Uterus (tissue), 4 donors: Measurements from ENCODE around the gene RMND5B. TPM values are rescaled to one million over a fixed set of nuclear protein-coding genes. Genes with fewer than 3 reads are reported as not detected.

Experiments used
- DNase-seq, 2 donors: peaks; one replicate each; pipeline ENCODE4 v3.0.0-alpha.2; 2019 to 2020
- H3K27ac ChIP-seq, 2 donors: fragments of 200-600 bp; sonication (generic); 1 replicate in 1 of 2; 2 replicates in 1 of 2; pipeline ENCODE4 v1.5.1; 2016 to 2018
- H3K27me3 ChIP-seq, 2 donors: fragments of 200-600 bp; sonication (generic); one replicate each; pipeline ENCODE4 v1.5.1; 2018 to 2019; ENCODE audit warnings: control low read depth in 1 of 2
- H3K36me3 ChIP-seq, 2 donors: fragments of 200-600 bp; sonication (generic); one replicate each; pipeline ENCODE4 v1.5.1; 2019; ENCODE audit warnings: control low read depth in 1 of 2
- H3K4me1 ChIP-seq, 2 donors: fragments of 200-600 bp; sonication (generic); one replicate each; pipeline ENCODE4 v1.5.1; 2018 to 2019; ENCODE audit warnings: control low read depth in 1 of 2
- H3K4me3 ChIP-seq, 2 donors: fragments of 200-600 bp; sonication (generic); 1 replicate in 1 of 2; 2 replicates in 1 of 2; pipeline ENCODE4 v1.5.1; 2018 to 2019; ENCODE audit warnings: mild to moderate bottlenecking in 1 of 2
- H3K9me3 ChIP-seq, 2 donors: fragments of 200-600 bp; sonication (generic); one replicate each; pipeline ENCODE4 v1.5.1; 2019; ENCODE audit warnings: control low read depth in 1 of 2
- POLR2A ChIP-seq, 2 donors: fragments of 450-650 bp; IDR thresholded peaks; one replicate each; pipeline ENCODE4 v1.6.1; 2016; ENCODE audit warnings: antibody characterized with exemption in 2 of 2, mild to moderate bottlenecking in 1 of 2, moderate library complexity in 1 of 2
- intact Hi-C: fragments of 100-400 bp; cut with DNase I; formaldehyde crosslinking; loops from one replicate; pipeline ENCODE4 v1.15.1; 2023; ENCODE audit warnings: low total_unique reads
- total RNA-seq, 4 donors: library from RNA; depleted of rRNA in 3 of 4; stranded (reverse); fragments of >200 nt in 3 of 4; gene quantifications; one replicate each; pipeline versions ENCODE4 v1.1.0 to v1.2.4, GENCODE V29; 2014 to 2023
- TF ChIP-seq, protein P1 (sequence below), 4 experiments: fragments of 200-600 bp in 2 of 4; fragments of 450-650 bp in 2 of 4; sonication (generic) in 2 of 4; IDR thresholded peaks; one replicate each; pipeline ENCODE4 v1.5.1; 2016 to 2019; ENCODE audit warnings: antibody characterized with exemption in 4 of 4, mild to moderate bottlenecking in 2 of 4, moderate library complexity in 1 of 4
- donor health status: DM: yes; HTN: yes; CAD: no.

Gene RMND5B
- total RNA-seq, 4 donors from 2014 or later: 29.7 to 52.3 (median 39.9) TPM

DNA sequence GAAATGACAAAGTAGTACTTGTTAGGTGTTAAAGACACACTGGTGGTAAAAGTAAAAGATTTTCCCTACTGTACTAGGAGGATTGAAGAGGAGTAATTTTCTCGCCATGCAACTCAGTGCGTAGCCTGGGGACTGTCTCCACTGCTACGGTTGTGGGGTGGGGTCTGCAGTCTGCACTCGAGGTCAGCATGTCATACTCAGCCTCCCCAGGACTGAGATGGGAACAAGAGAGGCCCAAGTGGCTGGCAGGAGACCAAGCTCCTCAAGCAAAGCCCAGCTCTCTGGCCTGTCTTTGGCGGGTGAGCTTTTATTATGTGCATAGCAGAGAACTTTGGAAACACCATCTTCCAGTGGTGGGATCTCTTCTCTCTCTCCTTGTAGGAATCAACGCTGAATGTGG, 12.4 kb downstream of the RMND5B start:
- H3K27ac ChIP-seq: no peak overlapping the region
- intact Hi-C loops: no loop called here
- no peak overlapping the region for H3K4me3 ChIP-seq

DNA sequence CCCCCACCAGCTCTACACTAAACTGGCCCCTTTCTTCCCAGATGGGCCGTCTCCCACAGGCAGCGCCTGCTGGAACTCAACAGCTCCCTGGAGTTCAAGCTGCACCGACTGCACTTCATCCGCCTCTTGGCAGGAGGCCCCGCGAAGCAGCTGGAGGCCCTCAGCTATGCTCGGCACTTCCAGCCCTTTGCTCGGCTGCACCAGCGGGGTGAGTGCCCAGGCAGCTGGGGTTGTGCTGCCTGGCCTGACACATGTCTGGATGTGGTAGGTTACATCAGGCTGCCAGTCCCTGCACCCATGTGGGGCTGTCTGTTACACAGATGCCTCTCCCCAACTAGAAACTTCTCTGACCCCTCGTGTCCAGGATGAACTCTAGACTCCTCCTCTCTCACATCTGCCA, 13.1 kb downstream of the RMND5B start:
- Histone ChIP-seq H3K9me3 (no peaks in the 10 kb centered on the region), H3K4me3 (no peak overlapping the region), H3K36me3 (no peaks in the 10 kb centered on the region), H3K27me3 (no peaks in the 10 kb centered on the region), H3K4me1 (no peaks in the 10 kb centered on the region), H3K27ac (no peak overlapping the region)
- intact Hi-C loops: no loop called here
- TF ChIP-seq, protein P1, sequence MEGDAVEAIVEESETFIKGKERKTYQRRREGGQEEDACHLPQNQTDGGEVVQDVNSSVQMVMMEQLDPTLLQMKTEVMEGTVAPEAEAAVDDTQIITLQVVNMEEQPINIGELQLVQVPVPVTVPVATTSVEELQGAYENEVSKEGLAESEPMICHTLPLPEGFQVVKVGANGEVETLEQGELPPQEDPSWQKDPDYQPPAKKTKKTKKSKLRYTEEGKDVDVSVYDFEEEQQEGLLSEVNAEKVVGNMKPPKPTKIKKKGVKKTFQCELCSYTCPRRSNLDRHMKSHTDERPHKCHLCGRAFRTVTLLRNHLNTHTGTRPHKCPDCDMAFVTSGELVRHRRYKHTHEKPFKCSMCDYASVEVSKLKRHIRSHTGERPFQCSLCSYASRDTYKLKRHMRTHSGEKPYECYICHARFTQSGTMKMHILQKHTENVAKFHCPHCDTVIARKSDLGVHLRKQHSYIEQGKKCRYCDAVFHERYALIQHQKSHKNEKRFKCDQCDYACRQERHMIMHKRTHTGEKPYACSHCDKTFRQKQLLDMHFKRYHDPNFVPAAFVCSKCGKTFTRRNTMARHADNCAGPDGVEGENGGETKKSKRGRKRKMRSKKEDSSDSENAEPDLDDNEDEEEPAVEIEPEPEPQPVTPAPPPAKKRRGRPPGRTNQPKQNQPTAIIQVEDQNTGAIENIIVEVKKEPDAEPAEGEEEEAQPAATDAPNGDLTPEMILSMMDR (IDR thresholded peaks at IDR 0.05): no peak
- TF ChIP-seq POLR2A (IDR thresholded peaks at IDR 0.05): no peak
- DNase-seq: peak in 1 of 2 donors; percentile 49

More for the DNA sequence above, 12.4 kb downstream of the RMND5B start:
- Histone ChIP-seq H3K4me1 (no peaks in the 10 kb centered on the region), H3K9me3 (no peaks in the 10 kb centered on the region), H3K27me3 (no peaks in the 10 kb centered on the region), H3K36me3 (no peaks in the 10 kb centered on the region)
- TF ChIP-seq, protein P1 (IDR thresholded peaks at IDR 0.05): no peak
- TF ChIP-seq POLR2A (IDR thresholded peaks at IDR 0.05): no peak
- DNase-seq: no peak

DNA sequence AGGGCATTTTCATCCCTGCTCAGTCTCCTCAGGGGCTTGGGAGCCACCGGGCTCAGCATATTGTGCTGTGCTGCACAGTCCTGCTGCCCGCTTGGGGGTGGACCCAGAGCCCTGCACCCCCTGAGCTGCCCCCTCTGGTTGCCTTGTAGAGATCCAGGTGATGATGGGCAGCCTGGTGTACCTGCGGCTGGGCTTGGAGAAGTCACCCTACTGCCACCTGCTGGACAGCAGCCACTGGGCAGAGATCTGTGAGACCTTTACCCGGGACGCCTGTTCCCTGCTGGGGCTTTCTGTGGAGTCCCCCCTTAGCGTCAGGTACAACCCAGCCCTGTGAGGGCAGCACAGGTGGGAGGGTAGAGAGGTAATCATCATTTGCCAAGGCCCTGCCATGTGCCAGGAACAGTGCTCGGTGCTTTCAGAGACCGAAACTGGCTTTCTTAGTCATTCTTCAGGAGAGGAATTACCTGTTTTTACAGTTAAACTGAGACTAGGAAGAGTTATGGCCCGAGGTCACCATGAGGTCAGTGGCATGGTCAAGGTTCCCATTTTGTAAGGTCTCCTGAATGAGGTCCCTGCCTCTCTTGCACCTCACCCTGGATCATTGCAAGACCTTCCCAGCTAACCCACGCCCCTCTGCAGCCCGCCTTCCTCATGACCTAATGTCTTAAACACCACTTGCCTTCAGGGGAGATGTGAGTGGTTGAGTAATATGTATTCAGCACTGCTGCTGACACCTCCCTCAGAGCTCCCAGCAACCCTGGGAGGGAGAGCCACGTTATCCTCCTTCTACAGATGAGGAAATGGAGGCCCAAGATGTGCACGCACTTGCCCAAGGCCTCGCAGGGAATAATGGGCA, 15.4 kb downstream of the RMND5B start:
- H3K9me3 ChIP-seq: no peaks in the 10 kb centered on the region
- H3K4me3 ChIP-seq: no peak overlapping the region
- H3K27ac ChIP-seq: no peak overlapping the region
- DNase-seq: peak; percentile 39 to 41
- TF ChIP-seq POLR2A (IDR thresholded peaks at IDR 0.05): no peak
- TF ChIP-seq, protein P1 (IDR thresholded peaks at IDR 0.05): peak; percentile 22 to 57 (median 53)
- no peaks in the 10 kb centered on the region for H3K36me3 ChIP-seq
- no peaks in the 10 kb centered on the region for H3K27me3 ChIP-seq
- H3K4me1 ChIP-seq: no peaks in the 10 kb centered on the region
- intact Hi-C loops: no loop called here

- Histone ChIP-seq H3K9me3 (no peaks in the 10 kb centered on the region), H3K4me3 (no peak overlapping the region), H3K36me3 (no peaks in the 10 kb centered on the region), H3K27ac (no peak overlapping the region), H3K27me3 (no peaks in the 10 kb centered on the region), H3K4me1 (no peaks in the 10 kb centered on the region)
- DNase-seq: no peak
- TF ChIP-seq POLR2A (IDR thresholded peaks at IDR 0.05): no peak
- TF ChIP-seq, protein P1 (IDR thresholded peaks at IDR 0.05): no peak
- intact Hi-C loops: no loop called here
Measured at GRCh38 chr5:178147406-178147805, 16.6 kb downstream of the RMND5B start.

DNA sequence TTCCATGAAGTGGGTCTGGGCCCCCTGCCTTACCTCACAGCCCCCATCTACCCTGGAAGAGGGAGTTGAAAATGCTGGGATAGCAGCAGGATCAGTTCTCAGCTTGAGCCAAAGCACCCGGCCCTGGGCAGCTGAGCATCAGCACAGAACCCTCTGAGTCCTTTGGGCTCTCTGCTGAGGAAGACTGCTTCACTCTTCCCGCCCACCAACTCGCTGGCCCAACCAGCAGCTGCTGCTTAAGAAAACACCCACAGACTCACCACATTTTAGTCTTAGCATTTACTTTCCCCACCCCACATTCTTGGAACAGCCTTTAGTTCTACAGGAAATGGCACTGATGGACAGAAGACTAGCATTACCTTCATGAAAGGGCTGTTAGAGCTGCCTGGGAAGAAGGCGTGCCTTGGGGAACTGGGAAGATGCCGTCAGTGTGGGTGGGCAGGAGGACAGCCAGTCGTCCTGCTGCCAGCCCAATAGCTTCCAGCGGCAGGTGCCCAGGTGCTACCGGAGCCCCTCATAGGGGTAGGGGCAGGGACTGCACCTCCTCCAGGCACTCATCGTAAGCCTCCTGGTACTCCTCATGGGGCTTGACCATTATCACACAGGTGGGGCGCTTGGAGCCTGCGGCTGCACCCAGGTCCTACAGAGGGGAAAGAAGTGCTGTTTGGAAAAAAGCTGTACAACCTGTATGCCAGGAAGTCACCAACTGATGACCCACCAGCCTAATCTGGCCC, 18.6 kb downstream of the RMND5B start:
- Histone ChIP-seq H3K9me3 (no peaks in the 10 kb centered on the region), H3K27me3 (no peaks in the 10 kb centered on the region), H3K4me3 (no peak overlapping the region), H3K4me1 (no peaks in the 10 kb centered on the region), H3K27ac (no peak overlapping the region), H3K36me3 (no peaks in the 10 kb centered on the region)
- DNase-seq: no peak
- intact Hi-C loops: no loop called here
- TF ChIP-seq POLR2A (IDR thresholded peaks at IDR 0.05): no peak
- TF ChIP-seq, protein P1 (IDR thresholded peaks at IDR 0.05): no peak
